Suprapubic skin (tissue), 4 donors: ENCODE data around the gene RAB12. TPM values are rescaled to one million over a fixed set of nuclear protein-coding genes. Genes with fewer than 3 reads are reported as not detected.
"Not testable (repeated sequence)": the region's sequence is repeated elsewhere in the genome, so short reads cannot be mapped to it uniquely, and the experiment has no call there.

Experiments used
- DNase-seq, 2 donors: peaks; one replicate each; pipeline ENCODE4 v3.0.0-alpha.2; 2019; ENCODE audit warnings: low spot score in 2 of 2
- H3K27ac ChIP-seq: fragments of 200-600 bp; sonication (generic); one replicate; pipeline ENCODE4 v1.5.1; 2019
- H3K27me3 ChIP-seq: fragments of 200-600 bp; sonication (generic); one replicate; pipeline ENCODE4 v1.5.1; 2019
- H3K36me3 ChIP-seq: fragments of 200-600 bp; sonication (generic); one replicate; pipeline ENCODE4 v1.5.1; 2019
- H3K4me1 ChIP-seq: fragments of 200-600 bp; sonication (generic); one replicate; pipeline ENCODE4 v1.5.1; 2019
- H3K4me3 ChIP-seq: fragments of 200-600 bp; sonication (generic); one replicate; pipeline ENCODE4 v1.5.1; 2019; ENCODE audit warnings: mild to moderate bottlenecking
- H3K9me3 ChIP-seq: fragments of 200-600 bp; sonication (generic); one replicate; pipeline ENCODE4 v1.5.1; 2019
- EP300 ChIP-seq: sonication (generic); formaldehyde crosslinking; IDR thresholded peaks from one replicate; pipeline ENCODE4 v1.6.1; 2017; ENCODE audit warnings: antibody characterized with exemption
- POLR2A ChIP-seq, 2 donors: fragments of 450-650 bp; IDR thresholded peaks; one replicate each; pipeline ENCODE4 v1.6.1; 2017; ENCODE audit warnings: antibody characterized with exemption in 2 of 2, mild to moderate bottlenecking in 2 of 2, moderate library complexity in 2 of 2
- POLR2AphosphoS5 ChIP-seq, 3 donors: sonication (generic); formaldehyde crosslinking; IDR thresholded peaks; one replicate each; pipeline ENCODE4 v1.6.1; 2017; ENCODE audit warnings: antibody characterized with exemption in 3 of 3
- WGBS: methylation state at CpG from one replicate; pipeline ENCODE4 v1.1.5; 2018; 5-methylcytosine and 5-hydroxymethylcytosine counted together
- total RNA-seq, 4 donors: library from RNA; depleted of rRNA; stranded (reverse); fragments of >200 nt; gene quantifications; one replicate each; pipeline ENCODE4 v1.1.0, GENCODE V29; 2016
- TF ChIP-seq, protein P1 (sequence below), 2 donors: fragments of 200-600 bp in 1 of 2; fragments of 450-650 bp in 1 of 2; sonication (generic) in 1 of 2; IDR thresholded peaks; one replicate each; pipeline ENCODE4 v1.5.1; 2016 to 2019; ENCODE audit warnings: antibody characterized with exemption in 2 of 2, mild to moderate bottlenecking in 1 of 2, moderate library complexity in 1 of 2

RAB12 gene
- total RNA-seq, 4 donors from 2014 or later: 48.1 to 64.4 (median 48.7) TPM

DNA sequence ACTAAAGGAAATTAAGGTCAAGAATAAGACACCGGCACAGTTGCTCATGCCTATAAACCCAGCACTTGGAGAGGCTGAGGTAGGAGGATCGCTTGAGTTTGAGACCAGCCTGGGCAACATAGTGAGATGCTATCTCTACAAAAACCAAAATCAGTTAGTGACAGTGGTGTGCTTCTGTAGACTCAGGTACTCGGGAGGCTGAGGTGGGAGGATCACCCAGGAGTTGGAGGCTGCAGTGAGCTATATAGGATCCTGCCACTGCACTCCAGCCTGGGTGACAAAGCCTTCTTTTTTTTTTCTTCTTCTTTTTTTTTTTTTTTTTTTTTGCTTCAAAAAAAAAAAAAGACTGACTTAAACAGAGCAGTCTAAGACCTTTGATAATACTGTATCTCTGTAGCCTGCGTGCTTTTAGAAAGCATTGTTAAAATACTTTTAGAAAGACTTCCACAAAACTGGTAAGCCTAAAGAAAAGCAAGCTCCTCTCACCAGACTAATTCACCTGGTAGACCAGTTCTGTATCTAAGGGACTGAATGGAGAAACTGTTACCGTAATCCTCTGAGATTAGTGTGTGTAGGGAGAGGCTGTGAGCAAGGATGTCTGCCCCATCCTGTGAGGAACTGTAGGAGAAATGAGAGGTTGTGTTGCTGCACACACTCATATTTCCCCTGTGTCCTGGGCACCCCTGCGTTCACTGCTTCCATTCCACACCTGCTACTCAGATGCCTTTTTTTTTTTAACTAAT is 10.8 kb downstream of the RAB12 start:
- DNase-seq: no peak
- Histone ChIP-seq H3K36me3 (peaks cover 2% of the 10 kb centered on the region), H3K9me3 (no peaks in the 10 kb centered on the region), H3K27me3 (no peaks in the 10 kb centered on the region), H3K4me3 (no peak overlapping the region), H3K4me1 (peaks cover 54% of the 10 kb centered on the region), H3K27ac (no peak overlapping the region)
- WGBS: 93% methylated on average over 6 of the region's 6 CpGs
- TF ChIP-seq EP300: no peak
- no peak for TF ChIP-seq POLR2A (IDR thresholded peaks at IDR 0.05)
- TF ChIP-seq, protein P1, sequence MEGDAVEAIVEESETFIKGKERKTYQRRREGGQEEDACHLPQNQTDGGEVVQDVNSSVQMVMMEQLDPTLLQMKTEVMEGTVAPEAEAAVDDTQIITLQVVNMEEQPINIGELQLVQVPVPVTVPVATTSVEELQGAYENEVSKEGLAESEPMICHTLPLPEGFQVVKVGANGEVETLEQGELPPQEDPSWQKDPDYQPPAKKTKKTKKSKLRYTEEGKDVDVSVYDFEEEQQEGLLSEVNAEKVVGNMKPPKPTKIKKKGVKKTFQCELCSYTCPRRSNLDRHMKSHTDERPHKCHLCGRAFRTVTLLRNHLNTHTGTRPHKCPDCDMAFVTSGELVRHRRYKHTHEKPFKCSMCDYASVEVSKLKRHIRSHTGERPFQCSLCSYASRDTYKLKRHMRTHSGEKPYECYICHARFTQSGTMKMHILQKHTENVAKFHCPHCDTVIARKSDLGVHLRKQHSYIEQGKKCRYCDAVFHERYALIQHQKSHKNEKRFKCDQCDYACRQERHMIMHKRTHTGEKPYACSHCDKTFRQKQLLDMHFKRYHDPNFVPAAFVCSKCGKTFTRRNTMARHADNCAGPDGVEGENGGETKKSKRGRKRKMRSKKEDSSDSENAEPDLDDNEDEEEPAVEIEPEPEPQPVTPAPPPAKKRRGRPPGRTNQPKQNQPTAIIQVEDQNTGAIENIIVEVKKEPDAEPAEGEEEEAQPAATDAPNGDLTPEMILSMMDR (IDR thresholded peaks at IDR 0.05): no peak
- TF ChIP-seq POLR2AphosphoS5 (IDR thresholded peaks at IDR 0.05): no peak

DNA sequence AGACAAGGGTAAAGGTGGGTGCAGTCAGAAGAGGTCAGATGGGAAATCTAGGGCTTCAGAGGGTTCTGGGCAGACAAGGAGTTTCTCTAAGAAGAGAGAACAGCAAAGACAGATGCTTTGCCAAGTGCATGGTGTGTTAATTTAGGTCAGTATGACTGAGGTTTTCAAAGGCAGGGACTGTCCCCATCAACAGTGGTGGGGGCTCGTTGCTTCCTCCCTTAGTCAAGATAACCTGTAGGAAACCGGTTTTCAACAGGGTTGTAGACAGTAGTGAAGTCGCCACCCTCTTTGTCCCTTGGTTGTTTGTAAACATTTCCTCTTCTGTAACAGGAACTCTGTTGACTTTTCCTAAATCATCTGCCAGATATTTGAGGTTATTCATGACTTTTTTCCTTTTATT is 11.6 kb downstream of the RAB12 start:
- Histone ChIP-seq H3K4me1 (peaks cover 45% of the 10 kb centered on the region), H3K36me3 (peaks cover 11% of the 10 kb centered on the region), H3K4me3 (no peak overlapping the region), H3K27me3 (no peaks in the 10 kb centered on the region), H3K9me3 (no peaks in the 10 kb centered on the region), H3K27ac (no peak overlapping the region)
- 55% methylated on average over 3 of the region's 3 CpGs for WGBS
- no peak for DNase-seq
- TF ChIP-seq EP300 (no peak), POLR2A (IDR thresholded peaks at IDR 0.05) (no peak), POLR2AphosphoS5 (IDR thresholded peaks at IDR 0.05) (no peak)
- TF ChIP-seq, protein P1 (IDR thresholded peaks at IDR 0.05): no peak

DNA sequence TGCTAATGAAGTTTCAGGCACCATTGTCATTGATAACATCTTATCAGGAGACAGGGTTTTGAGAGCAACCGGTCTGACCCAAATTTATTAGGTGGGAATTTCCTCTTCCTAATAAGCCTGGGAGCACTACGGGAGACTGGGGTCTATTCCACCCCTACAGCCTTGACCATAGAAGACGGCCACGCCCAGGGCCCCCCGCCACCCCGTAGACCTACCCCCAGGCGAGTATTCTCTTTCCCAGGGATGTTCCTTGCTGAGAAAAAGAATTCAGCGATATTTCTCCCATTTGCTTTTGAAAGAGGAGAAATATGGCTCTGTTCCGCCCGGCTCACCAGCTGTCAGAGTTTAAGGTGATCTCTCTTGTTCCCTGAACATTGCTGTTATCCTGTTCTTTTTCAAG is 13.4 kb downstream of the RAB12 start:
- not testable (repeated sequence) for H3K27ac ChIP-seq, DNase-seq, H3K4me3 ChIP-seq, H3K27me3 ChIP-seq, H3K9me3 ChIP-seq
- WGBS: 87% methylated on average over 10 of the region's 10 CpGs
- Histone ChIP-seq H3K4me1 (peaks cover 33% of the 10 kb centered on the region), H3K36me3 (peaks cover 28% of the 10 kb centered on the region)

GRCh38 chr18:8623549-8624106 is 14.4 kb downstream of the RAB12 start:
- TF ChIP-seq, protein P1 (IDR thresholded peaks at IDR 0.05): no peak
- TF ChIP-seq EP300 (no peak), POLR2AphosphoS5 (IDR thresholded peaks at IDR 0.05) (no peak), POLR2A (IDR thresholded peaks at IDR 0.05) (no peak)
- Histone ChIP-seq H3K27ac (peak overlapping the region; percentile 34), H3K36me3 (peaks cover 28% of the 10 kb centered on the region), H3K27me3 (no peaks in the 10 kb centered on the region), H3K9me3 (no peaks in the 10 kb centered on the region), H3K4me3 (no peak overlapping the region), H3K4me1 (peaks cover 30% of the 10 kb centered on the region)
- 50% methylated on average over 4 of the region's 4 CpGs for WGBS
- no peak for DNase-seq

GRCh38 chr18:8625461-8626092 is 16.3 kb downstream of the RAB12 start:
- no peaks in the 10 kb centered on the region for H3K27me3 ChIP-seq
- peaks cover 28% of the 10 kb centered on the region for H3K36me3 ChIP-seq
- TF ChIP-seq POLR2A (IDR thresholded peaks at IDR 0.05) (no peak), EP300 (no peak), POLR2AphosphoS5 (IDR thresholded peaks at IDR 0.05) (no peak)
- TF ChIP-seq, protein P1 (IDR thresholded peaks at IDR 0.05): no peak
- 84% methylated on average over 12 of the region's 13 CpGs for WGBS
- no peak for DNase-seq
- no peaks in the 10 kb centered on the region for H3K9me3 ChIP-seq
- H3K27ac ChIP-seq: no peak overlapping the region
- no peak overlapping the region for H3K4me3 ChIP-seq
- peaks cover 23% of the 10 kb centered on the region for H3K4me1 ChIP-seq
